Breast epithelium (tissue), 4 donors: ENCODE results near the gene ITPRIPL2. TPM values are rescaled to one million over a fixed set of nuclear protein-coding genes. Genes with fewer than 3 reads are reported as not detected.

Source experiments
- DNase-seq, 2 donors: peaks; one replicate each; pipeline ENCODE4 v3.0.0-alpha.2; 2019; ENCODE audit warnings: low spot score in 2 of 2
- H3K27ac ChIP-seq, 2 donors: fragments of 200-600 bp; sonication (generic) in 1 of 2; one replicate each; pipeline ENCODE4 v1.5.1; 2016 to 2019; ENCODE audit warnings: mild to moderate bottlenecking in 1 of 2
- H3K27me3 ChIP-seq, 2 donors: fragments of 200-600 bp; sonication (generic) in 1 of 2; one replicate each; pipeline versions ENCODE4 v1.5.1 to v1.6.0; 2017 to 2019; ENCODE audit warnings: control low read depth in 1 of 2, mild to moderate bottlenecking in 1 of 2
- H3K36me3 ChIP-seq: fragments of 200-600 bp; one replicate; pipeline ENCODE4 v1.5.1; 2019
- H3K4me1 ChIP-seq, 2 donors: fragments of 200-600 bp; sonication (generic); one replicate each; pipeline ENCODE4 v1.5.1; 2016 to 2019; ENCODE audit warnings: control low read depth in 1 of 2
- H3K4me3 ChIP-seq, 3 donors: fragments of 200-600 bp; sonication (generic); 1 replicate in 2 of 3; 2 replicates in 1 of 3; pipeline ENCODE4 v1.5.1; 2016 to 2019; ENCODE audit warnings: mild to moderate bottlenecking in 3 of 3, moderate library complexity in 2 of 3
- H3K9me3 ChIP-seq, 2 donors: fragments of 200-600 bp; sonication (generic) in 1 of 2; one replicate each; pipeline ENCODE4 v1.5.1; 2016 to 2019; ENCODE audit warnings: control low read depth in 1 of 2
- CTCF ChIP-seq, 3 donors: fragments of 450-650 bp; IDR thresholded peaks; one replicate each; pipeline ENCODE4 v1.5.1; 2016 to 2017; ENCODE audit warnings: antibody characterized with exemption in 3 of 3, mild to moderate bottlenecking in 3 of 3, moderate library complexity in 3 of 3
- POLR2A ChIP-seq: fragments of 450-650 bp; IDR thresholded peaks from one replicate; pipeline ENCODE4 v1.6.1; 2016; ENCODE audit warnings: antibody characterized with exemption, mild to moderate bottlenecking, moderate library complexity
- POLR2AphosphoS5 ChIP-seq, 3 donors: sonication (generic); formaldehyde crosslinking; IDR thresholded peaks; one replicate each; pipeline ENCODE4 v1.6.1; 2017; ENCODE audit warnings: antibody characterized with exemption in 3 of 3
- intact Hi-C: fragments of 100-400 bp; cut with DNase I; formaldehyde crosslinking; loops from one replicate; pipeline ENCODE4 v1.15.1; 2023; ENCODE audit warnings: low total_unique reads
- total RNA-seq, 3 donors: library from RNA; depleted of rRNA; stranded (reverse); fragments of >200 nt; gene quantifications; one replicate each; pipeline ENCODE4 v1.1.0, GENCODE V29; 2016

ITPRIPL2 gene
- total RNA-seq, 3 donors from 2014 or later: 36.1 to 66.6 (median 40.3) TPM

- TF ChIP-seq CTCF (IDR thresholded peaks at IDR 0.05) (no peak), POLR2A (no peak), POLR2AphosphoS5 (IDR thresholded peaks at IDR 0.05) (no peak)
- no peak overlapping the region for H3K4me3 ChIP-seq
- no peaks in the 10 kb centered on the region for H3K36me3 ChIP-seq
- no peak for DNase-seq
- no peaks in the 10 kb centered on the region for H3K4me1 ChIP-seq
- no peak overlapping the region for H3K27ac ChIP-seq
- H3K27me3 ChIP-seq: no peaks in the 10 kb centered on the region
- no peaks in the 10 kb centered on the region for H3K9me3 ChIP-seq
- intact Hi-C loops: no loop called here
Measured at GRCh38 chr16:19147126-19147525, 33.4 kb downstream of the ITPRIPL2 start.

- intact Hi-C loops: no loop called here
- Histone ChIP-seq H3K36me3 (no peaks in the 10 kb centered on the region), H3K4me1 (no peaks in the 10 kb centered on the region), H3K4me3 (no peak overlapping the region), H3K9me3 (no peaks in the 10 kb centered on the region), H3K27me3 (no peaks in the 10 kb centered on the region), H3K27ac (no peak overlapping the region)
- no peak for DNase-seq
- TF ChIP-seq POLR2AphosphoS5 (IDR thresholded peaks at IDR 0.05) (no peak), POLR2A (no peak), CTCF (IDR thresholded peaks at IDR 0.05) (no peak)
Measured at GRCh38 chr16:19147627-19148026, 33.9 kb downstream of the ITPRIPL2 start.

GRCh38 chr16:19148189-19148588 is 34.4 kb downstream of the ITPRIPL2 start:
- Histone ChIP-seq H3K4me3 (no peak overlapping the region), H3K9me3 (no peaks in the 10 kb centered on the region), H3K4me1 (no peaks in the 10 kb centered on the region), H3K27ac (no peak overlapping the region), H3K27me3 (no peaks in the 10 kb centered on the region), H3K36me3 (no peaks in the 10 kb centered on the region)
- intact Hi-C loops: no loop called here
- no peak for TF ChIP-seq CTCF (IDR thresholded peaks at IDR 0.05)
- TF ChIP-seq POLR2AphosphoS5 (IDR thresholded peaks at IDR 0.05): no peak
- TF ChIP-seq POLR2A: no peak
- no peak for DNase-seq

- Histone ChIP-seq H3K27ac (no peak overlapping the region), H3K27me3 (no peaks in the 10 kb centered on the region), H3K4me1 (no peaks in the 10 kb centered on the region), H3K36me3 (no peaks in the 10 kb centered on the region), H3K9me3 (peaks cover 0 to 7% of the 10 kb centered on the region in 2 donors), H3K4me3 (no peak overlapping the region)
- no peak for DNase-seq
- TF ChIP-seq CTCF (IDR thresholded peaks at IDR 0.05) (no peak), POLR2AphosphoS5 (IDR thresholded peaks at IDR 0.05) (no peak), POLR2A (no peak)
- intact Hi-C loops: no loop called here
Measured at GRCh38 chr16:19151310-19151709, 37.5 kb downstream of the ITPRIPL2 start.

GRCh38 chr16:19152042-19152441 is 38.3 kb downstream of the ITPRIPL2 start:
- intact Hi-C loops: no loop called here
- TF ChIP-seq POLR2A: no peak
- no peak overlapping the region for H3K27ac ChIP-seq

GRCh38 chr16:19153876-19154275 is 40.1 kb downstream of the ITPRIPL2 start:
- intact Hi-C loops: no loop called here
- no peak for DNase-seq
- H3K4me3 ChIP-seq: no peak overlapping the region

More at GRCh38 chr16:19152042-19152441, 38.3 kb downstream of the ITPRIPL2 start:
- Histone ChIP-seq H3K4me3 (no peak overlapping the region), H3K36me3 (no peaks in the 10 kb centered on the region), H3K27me3 (no peaks in the 10 kb centered on the region), H3K9me3 (peaks cover 0 to 7% of the 10 kb centered on the region in 2 donors), H3K4me1 (no peaks in the 10 kb centered on the region)
- DNase-seq: no peak

More at GRCh38 chr16:19153876-19154275, 40.1 kb downstream of the ITPRIPL2 start:
- no peaks in the 10 kb centered on the region for H3K4me1 ChIP-seq
- peaks cover 0 to 7% of the 10 kb centered on the region in 2 donors for H3K9me3 ChIP-seq
- H3K27me3 ChIP-seq: no peaks in the 10 kb centered on the region
- H3K27ac ChIP-seq: no peak overlapping the region
- TF ChIP-seq CTCF (IDR thresholded peaks at IDR 0.05) (no peak), POLR2A (no peak), POLR2AphosphoS5 (IDR thresholded peaks at IDR 0.05) (no peak)
- no peaks in the 10 kb centered on the region for H3K36me3 ChIP-seq
